Rectal smooth muscle tissue (tissue), 1 donor: Measurements from ENCODE around the gene MYRIP.
"Not testable (repeated sequence)": the region's sequence is repeated elsewhere in the genome, so short reads cannot be mapped to it uniquely, and the experiment has no call there.

Source experiments
- H3K27ac ChIP-seq: one replicate; pipeline ENCODE4 v1.7.0; 2013; ENCODE audit warnings: low read depth, low read length, inconsistent platforms
- H3K27me3 ChIP-seq: one replicate; pipeline ENCODE4 v1.7.0; 2013; ENCODE audit warnings: low read length; ENCODE audit not compliant: control insufficient read depth, insufficient read depth
- H3K36me3 ChIP-seq: one replicate; pipeline ENCODE4 v1.7.0; 2013; ENCODE audit warnings: low read length; ENCODE audit not compliant: control insufficient read depth, insufficient read depth
- H3K4me1 ChIP-seq: one replicate; pipeline ENCODE4 v1.7.0; 2013; ENCODE audit warnings: low read length; ENCODE audit not compliant: control insufficient read depth, insufficient read depth
- H3K4me3 ChIP-seq: one replicate; pipeline ENCODE4 v1.7.0; 2013; ENCODE audit warnings: low read length
- H3K9ac ChIP-seq: one replicate; pipeline ENCODE4 v1.7.0; 2013; ENCODE audit warnings: low read length

The MYRIP gene

GRCh38 chr3:40055956-40056355 lies 246.5 kb downstream of the MYRIP start:
- Histone ChIP-seq H3K9ac (no peak overlapping the region), H3K27me3 (no peaks in the 10 kb centered on the region), H3K4me3 (no peak overlapping the region), H3K36me3 (no peaks in the 10 kb centered on the region), H3K27ac (no peak overlapping the region), H3K4me1 (no peaks in the 10 kb centered on the region)

GRCh38 chr3:40057077-40057476 lies 247.7 kb downstream of the MYRIP start:
- Histone ChIP-seq H3K36me3 (no peaks in the 10 kb centered on the region), H3K4me3 (no peak overlapping the region), H3K9ac (no peak overlapping the region), H3K4me1 (no peaks in the 10 kb centered on the region), H3K27me3 (no peaks in the 10 kb centered on the region), H3K27ac (no peak overlapping the region)

GRCh38 chr3:40057786-40058185 lies 248.4 kb downstream of the MYRIP start:
- H3K27ac ChIP-seq = no peak overlapping the region
- no peak overlapping the region for H3K9ac ChIP-seq
- H3K4me3 ChIP-seq = no peak overlapping the region
- H3K27me3 ChIP-seq = no peaks in the 10 kb centered on the region
- H3K36me3 ChIP-seq = no peaks in the 10 kb centered on the region
- H3K4me1 ChIP-seq = no peaks in the 10 kb centered on the region

GRCh38 chr3:40068636-40069035 lies 259.2 kb downstream of the MYRIP start:
- Histone ChIP-seq H3K36me3 (no peaks in the 10 kb centered on the region), H3K27ac (no peak overlapping the region), H3K4me3 (no peak overlapping the region), H3K27me3 (no peaks in the 10 kb centered on the region), H3K9ac (no peak overlapping the region), H3K4me1 (no peaks in the 10 kb centered on the region)

GRCh38 chr3:40070816-40071215 lies 261.4 kb downstream of the MYRIP start:
- Histone ChIP-seq H3K36me3 (no peaks in the 10 kb centered on the region), H3K27ac (no peak overlapping the region), H3K9ac (no peak overlapping the region), H3K4me3 (no peak overlapping the region), H3K4me1 (no peaks in the 10 kb centered on the region), H3K27me3 (no peaks in the 10 kb centered on the region)

GRCh38 chr3:40071683-40072238 lies 262.4 kb downstream of the MYRIP start:
- Histone ChIP-seq H3K27ac (no peak overlapping the region), H3K4me3 (no peak overlapping the region), H3K27me3 (no peaks in the 10 kb centered on the region), H3K4me1 (no peaks in the 10 kb centered on the region), H3K36me3 (no peaks in the 10 kb centered on the region), H3K9ac (no peak overlapping the region)

GRCh38 chr3:40073310-40074007 lies 264.1 kb downstream of the MYRIP start:
- H3K27ac ChIP-seq = no peak overlapping the region
- H3K4me1 ChIP-seq = no peaks in the 10 kb centered on the region
- H3K4me3 ChIP-seq = no peak overlapping the region
- H3K36me3 ChIP-seq = no peaks in the 10 kb centered on the region
- H3K9ac ChIP-seq = no peak overlapping the region
- no peaks in the 10 kb centered on the region for H3K27me3 ChIP-seq

GRCh38 chr3:40077139-40077538 lies 267.7 kb downstream of the MYRIP start:
- not testable (repeated sequence) for H3K27me3 ChIP-seq, H3K4me1 ChIP-seq, H3K4me3 ChIP-seq, H3K27ac ChIP-seq, H3K9ac ChIP-seq, H3K36me3 ChIP-seq

GRCh38 chr3:40077828-40078492 lies 268.6 kb downstream of the MYRIP start:
- not testable (repeated sequence) for H3K4me3 ChIP-seq, H3K27ac ChIP-seq, H3K4me1 ChIP-seq, H3K9ac ChIP-seq, H3K27me3 ChIP-seq, H3K36me3 ChIP-seq

GRCh38 chr3:40078590-40078989 lies 269.2 kb downstream of the MYRIP start:
- Histone ChIP-seq H3K4me3 (no peak overlapping the region), H3K27ac (no peak overlapping the region), H3K27me3 (no peaks in the 10 kb centered on the region), H3K4me1 (no peaks in the 10 kb centered on the region), H3K9ac (no peak overlapping the region), H3K36me3 (no peaks in the 10 kb centered on the region)

GRCh38 chr3:40079203-40079846 lies 269.9 kb downstream of the MYRIP start:
- Histone ChIP-seq H3K27me3 (no peaks in the 10 kb centered on the region), H3K4me3 (no peak overlapping the region), H3K4me1 (no peaks in the 10 kb centered on the region), H3K27ac (no peak overlapping the region), H3K9ac (no peak overlapping the region), H3K36me3 (no peaks in the 10 kb centered on the region)

GRCh38 chr3:40079847-40080240 lies 270.4 kb downstream of the MYRIP start:
- no peaks in the 10 kb centered on the region for H3K4me1 ChIP-seq
- H3K27ac ChIP-seq = no peak overlapping the region
- H3K27me3 ChIP-seq = no peaks in the 10 kb centered on the region
- H3K4me3 ChIP-seq = no peak overlapping the region
- no peaks in the 10 kb centered on the region for H3K36me3 ChIP-seq
- no peak overlapping the region for H3K9ac ChIP-seq
